EL (cell line): ENCODE measurements around the gene TFR2.

Experiments used
- DNase-seq: peaks from one replicate; pipeline ENCODE4 v3.0.0-alpha.2; 2016

Gene TFR2

GRCh38 chr7:100641463-100641859 lies at the start of gene TFR2:
Gene TFR2 (minus strand): TSS chr7:100641552. CDS start chr7:100641509, 43 bp downstream.
- DNase-seq, result no peak

DNA sequence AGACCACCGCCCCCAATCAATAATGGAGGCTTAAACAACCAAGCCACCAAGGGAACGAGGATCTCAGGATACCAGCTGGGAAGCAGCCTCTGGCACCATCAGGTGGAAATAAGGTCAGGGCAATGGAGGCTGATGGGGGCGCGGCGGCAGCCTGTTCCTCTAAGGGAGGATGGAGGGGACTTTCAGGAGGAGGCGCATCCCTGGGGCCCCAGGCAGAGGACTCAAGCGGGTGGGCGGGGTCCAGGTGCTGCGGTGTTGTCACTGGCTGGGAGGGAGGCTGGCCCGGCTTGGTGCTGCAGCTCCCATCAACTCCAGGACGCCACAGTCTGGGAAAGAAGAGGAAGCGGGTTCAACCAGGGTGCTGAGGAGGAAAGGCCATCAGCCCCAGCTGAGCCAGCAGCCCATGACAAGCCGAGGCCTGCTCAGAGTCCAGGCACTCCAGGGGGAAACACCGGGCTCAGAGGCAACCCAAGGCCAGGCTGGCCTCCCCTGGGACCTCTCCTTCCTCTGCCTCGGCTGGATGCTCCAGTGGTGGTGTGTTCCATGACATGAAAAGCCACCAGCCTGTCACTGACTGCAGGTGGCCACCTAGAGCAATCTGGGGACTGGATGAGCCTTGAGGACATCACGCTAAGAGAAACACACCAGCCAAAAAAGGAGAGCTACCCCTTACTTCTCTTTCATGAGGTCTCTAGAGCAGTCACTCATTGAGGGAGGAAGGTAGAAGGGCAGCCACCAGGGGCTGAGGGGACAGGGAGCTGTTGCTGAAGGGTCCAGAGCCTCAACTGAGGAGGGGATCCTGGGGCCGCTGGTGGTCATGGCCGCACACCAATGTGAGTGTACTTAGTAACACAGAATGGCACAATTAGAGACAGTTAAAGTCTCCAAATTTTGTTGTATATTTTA lies 48.1 kb upstream of the TFR2 start:
- DNase-seq, result no peak

DNA sequence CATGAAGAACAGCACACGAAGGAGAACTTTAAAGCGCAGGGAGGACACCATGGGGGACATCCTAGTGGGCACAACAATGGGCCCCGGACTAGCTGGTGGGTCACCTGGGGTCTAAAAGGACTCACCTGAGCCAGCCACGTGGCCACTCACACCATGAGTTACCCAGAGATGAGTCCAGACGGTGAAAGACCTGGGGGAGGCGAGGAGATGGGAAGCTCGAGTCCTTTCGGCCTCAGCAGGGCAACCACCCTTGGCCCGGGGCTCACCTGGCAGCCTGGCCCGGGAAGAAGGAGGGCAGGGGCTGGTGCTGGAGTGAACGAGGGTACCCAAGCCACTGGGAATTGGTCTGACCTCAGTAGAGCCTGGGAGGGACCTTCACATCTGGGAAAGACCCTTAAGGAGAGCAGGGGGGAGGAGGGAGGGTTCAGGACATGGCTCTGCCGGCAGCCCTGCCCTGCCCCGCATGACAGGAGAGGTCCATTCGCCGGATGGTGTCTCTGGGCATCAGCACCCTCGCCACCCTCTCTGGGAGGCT lies 47.0 kb upstream of the TFR2 start:
- DNase-seq, result no peak

DNA sequence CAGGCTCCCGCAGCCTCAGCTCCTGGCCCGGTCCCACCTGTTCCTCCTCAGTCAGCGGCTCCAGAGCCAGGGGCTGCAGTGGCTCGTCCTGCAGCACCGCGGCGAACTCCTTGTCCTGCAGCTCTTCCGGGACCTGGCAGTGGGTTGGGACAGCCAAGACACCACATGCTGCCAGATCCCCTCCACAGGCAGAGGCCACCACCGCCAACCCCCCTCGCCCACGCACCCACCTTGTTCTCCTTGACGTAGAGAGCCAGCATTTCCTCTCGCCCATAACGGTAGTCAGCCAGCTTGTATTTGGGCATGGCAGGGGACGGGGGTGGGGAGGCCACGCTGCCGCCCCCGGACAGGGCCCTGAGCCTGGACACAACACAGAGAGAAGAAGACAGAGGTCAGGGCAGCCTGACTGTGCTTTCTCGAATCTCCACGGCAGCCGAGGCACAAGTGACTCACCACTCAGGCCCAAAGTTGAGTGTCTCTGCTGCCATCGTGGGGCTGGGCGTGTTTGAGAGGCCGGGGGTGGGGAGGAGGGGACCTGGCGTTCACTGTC lies 46.5 kb upstream of the TFR2 start:
- no peak for DNase-seq

DNA sequence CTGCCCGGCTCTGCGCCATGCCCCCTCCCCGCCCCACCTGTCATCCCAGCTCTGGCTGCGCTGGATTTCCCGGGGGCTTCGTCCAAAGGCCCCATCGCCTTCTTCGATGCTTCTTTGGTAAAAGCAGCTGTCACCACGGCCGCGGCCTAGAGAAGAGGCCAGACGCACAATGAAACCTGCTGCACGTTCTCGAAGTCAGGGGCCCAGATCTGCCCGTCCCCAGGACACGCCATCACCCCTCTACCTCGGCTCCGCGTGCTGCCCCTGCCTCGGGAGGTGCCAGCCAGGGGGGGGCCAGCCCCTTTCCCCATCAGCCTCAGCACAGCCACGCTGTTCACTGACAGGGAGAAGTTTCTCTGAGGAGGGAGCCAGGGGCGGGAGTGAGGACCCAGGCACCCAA lies 45.9 kb upstream of the TFR2 start:
- DNase-seq, result no peak

DNA sequence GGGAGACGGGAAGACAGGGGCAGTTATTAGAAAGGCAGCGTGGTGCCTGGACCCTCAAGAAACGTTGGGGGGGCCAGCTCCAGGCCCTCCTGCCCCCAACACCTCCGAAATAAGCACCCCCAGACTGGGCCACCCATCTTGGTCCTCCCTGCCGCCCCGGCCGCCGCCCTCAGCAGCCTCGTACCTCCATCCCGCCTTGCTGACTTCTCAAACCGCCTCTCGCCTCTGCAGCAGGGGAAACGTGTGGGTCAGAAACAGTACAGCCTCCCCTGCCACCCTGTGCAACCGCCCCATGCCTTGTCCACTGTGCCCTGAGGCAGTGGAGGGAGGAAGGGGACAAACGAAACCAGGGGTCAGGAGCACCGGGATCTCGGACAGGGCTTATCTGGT lies 45.5 kb upstream of the TFR2 start:
- DNase-seq, result no peak

- no peak for DNase-seq
These were observed 45.0 kb upstream of the TFR2 start for GRCh38 chr7:100686201-100686821.

GRCh38 chr7:100685631-100686145 lies 44.3 kb upstream of the TFR2 start:
- no peak for DNase-seq

GRCh38 chr7:100685049-100685605 lies 43.8 kb upstream of the TFR2 start:
- no peak for DNase-seq

DNA sequence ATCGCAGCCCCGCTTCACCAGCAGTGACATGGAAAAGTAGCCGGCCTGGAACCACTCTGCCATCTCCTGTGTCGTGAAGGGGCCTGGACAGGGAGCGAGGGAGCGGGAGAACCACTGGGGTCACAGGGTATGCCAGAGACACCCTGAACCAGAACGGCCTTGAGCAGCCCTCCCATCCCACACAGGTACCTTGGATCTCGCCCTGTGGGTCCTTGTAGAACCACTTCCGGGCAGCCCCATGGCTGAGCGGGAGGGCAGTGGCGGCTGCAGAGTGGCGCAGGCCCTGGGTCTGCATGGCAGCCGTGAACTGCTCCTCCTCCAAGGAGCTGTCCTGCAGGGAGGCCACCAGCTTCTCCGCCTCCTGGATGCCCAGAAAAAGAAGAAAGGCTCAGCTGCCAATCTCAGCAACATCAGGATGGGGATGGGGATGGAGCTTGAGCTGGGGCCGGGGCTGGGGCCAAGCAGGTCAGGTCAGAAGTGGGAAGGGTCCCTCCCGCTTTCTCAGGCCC lies 43.2 kb upstream of the TFR2 start:
- no peak for DNase-seq

DNA sequence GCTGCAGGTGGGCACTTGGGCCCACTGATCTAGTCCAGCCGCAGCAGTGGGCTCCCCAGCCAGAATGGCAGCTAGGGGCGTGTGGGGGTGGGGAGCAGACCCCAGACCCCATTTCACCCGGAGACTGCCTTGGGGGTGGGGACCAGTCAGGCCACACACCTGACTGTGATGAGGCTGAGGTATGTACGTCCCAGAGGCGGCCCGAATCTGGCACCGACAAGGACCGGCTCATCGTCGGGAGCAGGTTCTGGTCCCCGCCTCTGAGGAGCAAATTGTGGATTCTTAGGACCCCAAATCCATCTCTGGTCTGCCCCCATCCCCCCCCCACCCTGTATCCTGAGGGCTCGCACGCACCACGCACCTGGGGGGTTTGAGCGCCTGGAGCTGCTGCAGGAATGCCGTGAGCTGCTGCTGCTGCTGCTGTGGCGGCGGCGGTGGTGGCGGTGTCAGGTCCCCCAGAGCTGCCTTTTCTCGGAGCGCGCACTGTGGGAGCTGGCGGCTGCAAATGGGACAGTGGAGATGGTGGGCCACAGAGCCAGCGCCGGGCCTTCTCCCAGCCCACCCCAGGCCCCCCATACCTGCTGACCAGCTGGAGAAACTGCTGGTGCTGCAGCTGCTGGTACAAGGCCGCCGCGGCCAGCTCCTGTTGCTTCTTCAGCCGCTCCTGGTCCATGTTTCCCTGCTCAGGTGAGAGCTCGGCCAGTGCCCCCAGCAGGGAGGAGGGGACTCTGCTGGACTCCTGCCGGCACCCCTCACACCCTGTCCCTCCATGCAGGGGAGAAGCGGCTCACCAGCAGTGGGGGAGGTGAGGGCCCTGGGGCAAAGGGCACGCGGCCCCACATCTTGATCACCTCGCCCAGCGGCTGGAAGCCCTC lies 42.5 kb upstream of the TFR2 start:
- DNase-seq, result no peak

GRCh38 chr7:100682991-100683658 lies 41.8 kb upstream of the TFR2 start:
- DNase-seq, result no peak

DNA sequence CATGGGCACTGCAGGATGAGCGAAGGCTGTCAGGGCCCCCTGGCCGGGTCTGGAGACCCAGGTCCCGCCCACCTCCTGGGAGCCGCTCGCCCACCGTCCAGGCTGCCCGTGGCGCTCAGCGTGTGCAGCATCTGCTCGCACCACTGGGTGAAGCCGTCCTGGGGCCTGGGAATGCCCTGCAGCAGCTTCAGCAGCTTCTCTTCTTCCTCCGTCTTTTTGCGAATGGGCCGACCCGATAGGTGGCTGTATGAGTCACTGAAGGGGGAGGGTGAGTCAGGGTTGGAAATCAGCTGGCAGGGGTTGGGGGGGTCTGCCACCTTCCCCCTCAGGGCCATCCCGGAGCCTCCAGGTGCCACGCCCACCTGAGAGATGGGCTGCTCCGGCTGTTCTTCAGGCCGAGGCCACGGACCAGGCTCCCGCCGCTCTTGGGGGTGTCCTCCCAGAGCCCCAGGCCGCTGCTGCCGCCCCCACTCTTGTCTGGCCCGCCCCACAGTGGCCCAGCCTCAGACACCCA lies 40.9 kb upstream of the TFR2 start:
- DNase-seq, result peak; percentile 70

DNA sequence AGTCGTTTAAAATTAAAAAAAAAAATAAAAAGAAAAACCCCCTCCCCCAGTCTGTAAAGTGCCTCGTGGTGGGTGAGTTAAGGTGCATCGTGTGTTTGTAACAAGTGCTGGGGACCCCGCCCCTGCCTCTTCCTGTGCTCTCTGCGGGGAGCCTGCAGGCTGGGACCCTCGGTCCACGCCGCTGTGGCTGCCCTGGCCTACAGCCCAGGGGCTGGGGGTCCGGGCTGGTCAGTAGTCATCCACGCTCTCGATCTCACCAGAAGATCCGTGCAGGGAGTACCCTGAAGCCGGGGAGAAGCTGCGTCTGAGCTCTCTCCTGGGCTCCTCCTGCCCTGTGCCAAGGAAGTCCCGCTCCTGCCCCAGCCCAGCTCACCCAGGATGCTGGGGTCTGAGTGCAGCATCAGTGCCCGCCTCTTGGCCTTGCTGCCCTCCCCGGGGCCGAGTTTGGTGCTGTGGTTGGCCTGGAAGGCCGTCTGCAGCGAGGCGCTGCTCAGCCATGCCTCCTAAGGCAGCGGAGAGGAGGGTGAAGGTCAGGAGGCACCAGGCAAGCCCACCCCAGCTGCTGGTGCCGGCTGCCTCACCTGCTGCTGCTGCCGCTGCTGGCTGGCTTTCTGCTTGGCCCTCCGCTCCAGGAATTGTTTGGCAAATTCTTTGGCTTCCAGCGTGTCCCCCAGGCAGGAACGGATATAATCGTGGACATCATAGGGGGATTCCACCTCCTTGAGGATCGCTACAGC lies 40.3 kb upstream of the TFR2 start:
- no peak for DNase-seq

DNA sequence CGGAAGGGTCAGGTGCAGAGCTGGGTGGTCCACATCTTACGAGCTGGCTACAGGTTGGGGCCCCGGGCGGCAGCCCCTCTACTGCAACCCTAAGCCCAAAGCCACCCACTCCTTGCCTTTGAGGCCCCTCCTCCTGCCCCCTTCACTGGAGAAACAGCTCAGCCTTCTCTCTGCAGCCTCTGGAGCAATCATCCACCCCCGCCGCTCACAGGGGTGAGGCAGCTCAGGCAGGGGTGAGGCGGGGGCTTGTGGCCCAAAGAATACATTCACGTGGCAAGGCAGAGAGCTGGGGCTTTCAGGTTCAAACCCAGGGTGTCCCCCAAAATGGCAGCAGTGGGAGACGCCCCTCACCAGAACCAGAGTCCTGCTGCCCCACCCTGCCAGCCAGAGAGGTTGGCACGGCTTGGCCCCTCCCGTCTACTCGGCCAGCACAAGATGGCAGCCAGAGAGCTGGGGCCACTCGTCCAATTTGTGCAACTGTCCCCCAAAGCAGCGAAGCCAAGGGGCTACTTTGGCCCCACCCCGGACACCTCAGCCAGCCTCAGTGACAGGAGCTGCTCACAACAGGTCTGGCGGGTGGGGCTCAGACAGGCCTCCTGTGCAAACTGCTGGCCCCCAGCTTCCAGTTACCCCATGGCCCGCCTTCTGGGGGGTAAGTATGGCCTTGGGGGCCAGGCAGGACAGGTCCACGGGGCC lies 39.4 kb upstream of the TFR2 start:
- no peak for DNase-seq

DNA sequence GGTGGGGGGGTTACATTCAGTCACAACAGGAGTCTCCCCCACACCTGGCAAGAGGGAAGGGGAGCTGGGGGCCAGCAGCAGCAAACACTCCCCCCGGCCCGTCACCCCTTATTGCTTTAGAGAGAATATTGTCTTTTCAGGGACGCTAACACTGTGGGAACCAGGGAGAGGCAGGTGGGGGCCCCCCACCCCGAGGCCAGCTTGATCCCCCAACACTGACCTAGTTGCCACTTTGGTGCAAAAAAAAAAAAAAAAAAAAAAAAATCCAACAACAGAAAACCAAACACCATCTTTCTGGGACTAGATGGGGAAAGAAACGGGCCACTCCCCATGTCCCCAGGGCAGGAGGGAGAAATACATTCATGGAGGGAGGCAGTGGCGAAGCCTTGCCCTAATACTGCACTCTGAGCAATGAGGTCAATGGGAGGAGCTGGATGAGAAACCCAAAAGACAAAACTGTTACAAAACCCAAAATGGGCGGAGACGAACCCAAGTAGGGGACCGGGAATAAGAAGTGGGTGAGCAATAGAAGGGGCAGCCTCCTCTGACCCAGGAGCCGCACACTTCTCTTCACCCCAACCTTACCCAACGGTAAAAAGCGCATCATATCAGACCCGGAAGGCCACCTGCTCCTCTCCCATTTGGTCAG lies 38.7 kb upstream of the TFR2 start:
- peak; percentile 33 for DNase-seq

- no peak for DNase-seq
These were observed 38.0 kb upstream of the TFR2 start for GRCh38 chr7:100679129-100679926.

- no peak for DNase-seq
These were observed 37.1 kb upstream of the TFR2 start for GRCh38 chr7:100678291-100678984.
